Measurements from ENCODE around the gene ROCK1.
"Not testable (repeated sequence)": the region's sequence is repeated elsewhere in the genome, so short reads cannot be mapped to it uniquely, and the experiment has no call there.

Gene ROCK1

GRCh38 chr18:21052385-21052784, 59.2 kb downstream of the ROCK1 start:
- DNase-seq (ENCODE audit: low spot score): no peak

- DNase-seq (ENCODE audit: low spot score): no peak
Observed at GRCh38 chr18:21051620-21052019, 60.0 kb downstream of the ROCK1 start.

GRCh38 chr18:21049306-21049705, 62.3 kb downstream of the ROCK1 start:
- DNase-seq (ENCODE audit: low spot score): no peak

- no peak for DNase-seq (ENCODE audit: low spot score)
Observed at GRCh38 chr18:21047126-21047525, 64.5 kb downstream of the ROCK1 start.

- DNase-seq (ENCODE audit: low spot score): no peak
Observed at GRCh38 chr18:21040466-21040865, 71.1 kb downstream of the ROCK1 start.

- DNase-seq (ENCODE audit: low spot score): no peak
Observed at GRCh38 chr18:21038201-21038600, 73.4 kb downstream of the ROCK1 start.

- DNase-seq (ENCODE audit: low spot score): no peak
Observed at GRCh38 chr18:21031845-21032244, 79.8 kb downstream of the ROCK1 start.

GRCh38 chr18:21018257-21018656, 93.4 kb downstream of the ROCK1 start:
- DNase-seq (ENCODE audit: low spot score): not testable (repeated sequence)

GRCh38 chr18:21012308-21012707, 99.3 kb downstream of the ROCK1 start:
- no peak for DNase-seq (ENCODE audit: low spot score)

- no peak for DNase-seq (ENCODE audit: low spot score)
Observed at GRCh38 chr18:21004726-21005125, 106.9 kb downstream of the ROCK1 start.

GRCh38 chr18:21000667-21001066, 110.9 kb downstream of the ROCK1 start:
- no peak for DNase-seq (ENCODE audit: low spot score)

- DNase-seq (ENCODE audit: low spot score): no peak
Observed at GRCh38 chr18:20997371-20997770, 114.2 kb downstream of the ROCK1 start.

GRCh38 chr18:20996418-20996817, 115.2 kb downstream of the ROCK1 start:
- no peak for DNase-seq (ENCODE audit: low spot score)

GRCh38 chr18:20988726-20989125, 122.9 kb downstream of the ROCK1 start:
- DNase-seq (ENCODE audit: low spot score): no peak

- no peak for DNase-seq (ENCODE audit: low spot score)
Observed at GRCh38 chr18:20975077-20975476, 136.5 kb downstream of the ROCK1 start.

GRCh38 chr18:20971886-20972267, 139.7 kb downstream of the ROCK1 start:
- DNase-seq (ENCODE audit: low spot score): no peak

- no peak for DNase-seq (ENCODE audit: low spot score)
Observed at GRCh38 chr18:20966795-20967194, 144.8 kb downstream of the ROCK1 start.

GRCh38 chr18:20963027-20963426, 148.6 kb downstream of the ROCK1 start:
- no peak for DNase-seq (ENCODE audit: low spot score)

- no peak for DNase-seq (ENCODE audit: low spot score)
Observed at GRCh38 chr18:20960735-20961134, 150.9 kb downstream of the ROCK1 start.

GRCh38 chr18:20950827-20951226, 160.8 kb downstream of the ROCK1 start:
- not testable (repeated sequence) for DNase-seq (ENCODE audit: low spot score)
